HCEC 1CT (cell line): ENCODE data around the gene MVB12B.

Source experiments
- DNase-seq: peaks from one replicate; pipeline ENCODE4 v3.0.0-alpha.2; 2017

The MVB12B gene

DNA sequence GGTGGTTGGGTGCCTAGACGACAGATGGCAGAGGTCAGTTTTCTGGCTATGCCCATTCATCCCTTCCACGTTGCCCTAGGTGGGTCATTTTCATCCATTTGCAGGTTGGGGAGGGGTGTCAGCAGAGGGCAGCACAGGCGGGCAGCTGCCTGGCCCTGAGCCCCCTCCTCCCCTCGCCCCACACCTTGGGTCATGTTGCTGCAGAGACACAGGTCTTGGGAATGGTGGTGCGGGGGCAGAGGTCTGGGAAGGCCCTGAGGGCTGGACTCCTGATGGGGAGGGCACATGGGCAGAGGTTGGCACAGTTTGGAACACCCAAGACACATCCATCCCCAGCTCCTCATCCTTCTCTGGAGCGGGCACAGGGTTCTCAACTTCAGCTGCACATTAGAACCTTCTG is 183.9 kb downstream of the MVB12B start:
- DNase-seq: no peak

DNA sequence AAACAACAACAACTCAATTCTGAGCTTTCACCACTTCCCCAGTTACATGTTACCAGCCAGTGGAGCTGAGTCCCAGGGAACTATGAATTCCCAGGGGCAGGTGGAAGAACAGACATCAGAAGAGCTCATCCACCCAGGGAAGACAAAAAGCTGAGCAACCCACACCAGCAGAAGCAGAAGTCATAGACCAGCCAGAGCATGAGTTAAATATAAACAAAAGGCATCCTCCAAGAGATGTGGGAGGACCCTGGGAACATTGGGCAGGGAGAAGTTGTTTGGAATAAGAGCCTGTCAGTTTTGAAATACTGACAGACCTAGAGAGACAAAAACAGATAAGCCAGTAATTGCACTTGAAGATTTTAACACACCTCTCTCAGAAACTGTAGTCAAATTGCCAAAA is 184.8 kb downstream of the MVB12B start:
- DNase-seq: no peak

DNA sequence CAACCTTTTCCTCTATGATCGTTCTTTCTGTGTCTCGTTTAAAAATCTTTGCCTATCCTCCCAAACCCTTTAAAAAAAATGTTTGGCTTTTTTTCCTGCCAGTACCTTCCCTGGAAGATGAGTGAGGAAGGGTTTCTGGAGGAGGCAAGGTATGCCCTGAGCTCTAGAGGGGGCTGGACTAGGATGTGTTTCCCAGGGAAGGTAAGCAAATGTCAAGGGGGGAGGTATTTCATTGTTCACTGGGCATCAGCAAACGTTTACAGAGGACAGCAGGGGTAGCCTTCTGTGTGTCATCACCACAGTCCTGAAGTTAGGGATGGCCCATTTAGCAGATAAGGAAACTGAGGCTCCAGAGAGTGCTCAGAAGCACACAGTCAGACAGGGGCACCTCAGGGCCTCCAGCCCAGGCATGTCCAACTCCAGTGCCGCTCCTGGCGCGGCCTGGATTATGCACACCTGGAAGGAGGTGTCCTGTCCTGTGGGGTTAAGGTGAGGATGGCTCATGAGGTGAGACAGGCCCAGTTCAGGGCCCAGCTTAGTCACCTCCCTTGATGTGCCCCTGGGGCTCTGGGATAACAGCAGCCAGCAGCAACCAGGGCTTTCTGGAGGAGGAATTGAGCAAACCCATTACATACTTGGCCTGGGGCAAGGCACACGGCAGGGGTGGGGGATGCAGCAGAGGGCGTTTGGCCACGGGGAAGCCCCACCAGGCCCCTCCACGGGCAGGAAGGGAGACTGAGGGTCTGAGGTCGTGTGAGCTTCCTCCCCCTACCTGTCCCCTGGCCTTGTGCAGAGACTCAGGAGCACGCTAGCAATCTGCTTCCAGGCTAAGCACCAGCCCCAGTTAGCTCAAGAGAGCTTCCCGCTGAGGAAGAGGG is 186.8 kb downstream of the MVB12B start:
- no peak for DNase-seq

DNA sequence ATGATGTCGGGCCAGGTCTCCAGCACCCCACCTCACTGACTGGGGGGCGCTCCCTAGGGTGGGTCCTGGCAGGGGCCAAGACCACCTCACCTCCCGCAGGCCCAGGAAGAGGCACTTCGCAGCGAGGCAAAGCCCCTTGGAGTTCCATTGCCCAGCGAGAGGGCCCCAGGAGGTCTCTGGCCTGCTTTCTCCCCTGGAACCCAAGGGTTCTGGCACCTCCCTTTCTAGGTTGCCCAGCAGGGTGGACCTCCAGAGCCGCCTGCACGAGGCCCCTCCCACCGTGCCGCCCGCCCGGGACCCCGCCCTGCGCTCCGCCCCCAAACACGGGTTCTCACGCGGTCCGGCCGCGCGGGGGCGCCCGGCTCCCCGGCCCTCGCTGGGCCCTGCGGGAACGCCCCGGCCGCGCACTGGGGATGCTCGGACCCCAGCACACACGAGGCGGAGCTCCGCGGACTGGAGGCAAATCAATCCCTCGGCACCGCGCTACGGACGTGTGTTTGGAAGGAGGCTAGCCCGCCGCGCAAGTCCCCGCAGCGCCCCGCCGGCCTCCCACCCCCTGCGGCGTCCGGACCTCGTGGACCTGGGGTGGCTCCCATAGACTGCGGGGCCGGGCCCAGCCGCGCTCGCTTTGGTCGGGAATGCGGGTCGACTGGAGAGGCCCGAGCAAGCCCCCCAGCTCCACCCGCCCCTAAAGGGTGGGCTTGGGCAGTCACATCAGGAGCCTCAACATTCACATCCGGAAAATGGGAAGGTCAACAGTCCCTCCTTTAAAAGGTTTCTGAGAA is 187.6 kb downstream of the MVB12B start:
- DNase-seq: peak; percentile 19

- DNase-seq: no peak
Measured at GRCh38 chr9:126515001-126515872, 188.6 kb downstream of the MVB12B start.

DNA sequence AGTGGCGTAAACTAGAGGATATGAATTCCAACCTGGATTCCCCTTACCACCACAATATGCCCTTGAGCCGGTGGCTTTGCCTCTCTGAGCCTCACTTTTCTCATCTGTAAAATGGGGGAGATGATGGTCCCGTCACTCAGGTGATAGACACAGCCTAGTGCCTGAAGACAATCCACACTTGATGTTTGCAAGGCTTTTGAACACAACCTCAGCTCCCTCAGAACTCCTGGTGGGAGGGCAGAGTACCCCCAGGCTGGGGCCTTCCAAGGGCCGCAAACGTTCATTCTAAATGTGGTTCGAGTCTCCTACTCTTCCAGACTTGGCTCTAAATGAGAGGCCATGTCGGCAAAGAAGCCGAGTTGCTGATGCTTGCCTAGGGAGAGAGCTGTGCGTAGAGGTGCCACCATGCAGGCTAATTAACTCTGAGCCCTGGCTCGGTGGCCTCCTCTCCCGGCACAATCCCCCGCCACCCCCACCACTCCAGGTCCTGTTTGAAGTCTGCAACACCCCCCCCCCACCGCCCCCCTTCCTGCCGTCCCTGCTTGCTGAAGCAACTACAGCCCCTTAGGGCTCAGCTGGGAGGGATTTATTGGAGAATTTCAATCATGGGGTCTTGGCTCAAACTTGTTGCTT is 189.4 kb downstream of the MVB12B start:
- DNase-seq: no peak

- no peak for DNase-seq
Measured at GRCh38 chr9:126516561-126516935, 189.9 kb downstream of the MVB12B start.

DNA sequence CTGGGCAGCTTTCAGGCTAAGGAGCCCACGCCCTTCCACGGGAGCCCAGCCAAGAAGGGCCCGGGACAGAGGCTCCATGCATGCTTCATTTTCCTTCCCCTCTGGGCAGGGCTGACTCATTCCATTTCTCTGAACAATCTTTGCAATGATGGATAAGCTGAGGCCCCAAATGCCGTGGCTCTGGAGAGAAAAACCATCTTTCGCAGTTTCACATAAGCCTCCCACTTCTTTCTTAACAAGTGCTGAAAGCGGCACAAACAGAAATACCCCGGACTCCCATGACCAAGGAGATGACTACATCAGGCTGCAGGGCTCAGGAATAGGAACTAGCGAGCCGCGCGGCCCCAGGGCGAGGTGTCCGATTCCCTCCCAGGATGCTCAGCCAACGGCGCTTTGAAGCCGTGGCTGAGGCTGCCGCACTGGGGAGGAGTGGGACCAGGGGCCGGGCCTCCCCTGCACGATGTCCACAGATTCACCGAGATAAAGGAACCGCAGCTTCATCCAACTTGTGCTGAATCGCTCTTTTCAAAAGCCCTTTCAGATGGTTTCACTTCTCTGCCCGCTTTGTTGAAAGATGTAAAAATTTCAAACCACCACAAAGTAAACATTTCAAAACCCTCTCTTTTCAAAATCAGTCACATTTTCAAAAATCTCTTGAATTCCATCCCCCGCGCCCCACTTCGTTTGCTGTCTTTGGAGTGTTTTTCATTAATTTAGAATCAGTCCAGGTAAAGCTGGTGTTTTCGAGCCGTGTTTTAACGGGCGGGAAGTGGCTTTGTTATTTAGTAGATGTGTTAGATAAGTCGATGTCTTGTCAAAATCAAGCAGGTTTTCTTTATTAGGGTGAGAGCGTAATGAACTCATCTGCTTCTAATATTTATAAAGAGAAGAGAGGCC is 190.6 kb downstream of the MVB12B start:
- peak; percentile 34 for DNase-seq

GRCh38 chr9:126517833-126518356 is 191.3 kb downstream of the MVB12B start:
- DNase-seq: no peak

- no peak for DNase-seq
Measured at GRCh38 chr9:126518763-126519162, 192.1 kb downstream of the MVB12B start.

DNA sequence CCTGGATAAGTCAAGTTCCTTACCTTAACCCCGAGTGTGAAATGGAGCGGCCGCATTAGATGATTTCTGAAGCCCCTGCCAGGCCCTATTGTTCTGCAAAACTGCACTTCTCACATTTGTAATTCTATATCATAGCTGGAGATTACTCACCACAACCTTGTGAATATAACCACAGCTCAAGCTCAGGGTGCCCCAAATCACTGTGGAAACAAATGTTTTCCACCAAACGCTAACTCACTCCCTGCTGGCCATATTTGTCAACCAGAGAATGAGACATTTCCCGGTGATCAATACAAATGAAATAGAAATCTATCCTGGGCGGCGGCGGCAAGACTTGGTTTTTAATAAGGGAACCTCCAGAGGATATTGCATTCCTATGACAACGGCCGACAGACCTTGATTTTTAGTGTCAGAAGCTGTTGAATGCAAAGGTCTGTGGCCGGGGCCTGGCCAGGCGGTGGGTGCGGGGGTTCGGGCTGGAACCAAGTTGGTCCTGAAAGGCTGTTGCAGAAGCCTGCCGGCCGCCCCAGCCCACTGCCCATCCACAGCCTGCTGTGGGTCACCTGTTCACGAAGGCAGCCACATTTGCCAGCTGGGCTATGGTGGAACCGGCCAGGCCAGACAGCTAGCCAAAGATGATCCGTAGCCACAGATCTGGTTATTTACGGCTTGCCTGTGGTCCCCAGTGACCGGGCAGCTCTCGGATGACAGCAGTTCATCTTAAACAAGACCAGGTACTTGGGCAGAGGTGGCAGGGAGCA is 193.2 kb downstream of the MVB12B start:
- no peak for DNase-seq

DNA sequence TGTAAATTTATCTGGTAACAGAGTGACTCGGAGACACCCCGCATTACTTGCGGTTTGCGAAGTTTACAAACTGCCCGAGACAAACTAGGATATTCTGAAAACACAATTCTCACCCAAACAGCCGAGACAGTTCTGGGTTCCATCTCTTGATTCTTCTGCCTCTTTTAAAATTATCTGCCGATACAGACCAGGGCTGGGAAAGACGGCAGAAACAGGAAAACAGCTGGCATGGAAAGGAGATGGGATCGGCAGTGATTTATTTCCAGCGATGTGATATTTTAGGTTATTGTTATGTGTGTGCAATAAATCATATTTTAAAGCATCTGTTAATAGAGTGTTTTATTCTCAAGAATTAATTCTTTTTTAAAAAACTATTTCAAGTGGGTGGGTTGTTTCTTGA is 193.8 kb downstream of the MVB12B start:
- DNase-seq: no peak

DNA sequence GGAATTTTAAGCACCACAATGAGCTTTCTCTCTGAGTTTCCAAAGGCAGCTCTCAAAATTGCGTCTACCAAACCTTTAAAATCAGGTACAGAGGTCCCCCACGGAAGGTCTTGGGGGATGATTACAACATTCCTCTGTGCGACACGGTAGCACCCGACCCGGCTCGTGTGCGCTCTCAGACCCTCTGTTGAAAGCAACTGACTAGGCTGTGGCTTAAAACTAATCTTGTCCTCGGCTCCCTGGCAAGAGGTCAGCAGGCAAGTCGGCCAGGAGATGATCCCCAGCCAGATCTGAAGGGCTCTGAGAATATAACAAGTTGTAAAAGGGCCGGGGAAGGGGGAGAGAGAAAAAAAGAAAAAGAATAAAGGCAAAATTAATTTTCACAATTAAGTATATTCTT is 194.5 kb downstream of the MVB12B start:
- no peak for DNase-seq

DNA sequence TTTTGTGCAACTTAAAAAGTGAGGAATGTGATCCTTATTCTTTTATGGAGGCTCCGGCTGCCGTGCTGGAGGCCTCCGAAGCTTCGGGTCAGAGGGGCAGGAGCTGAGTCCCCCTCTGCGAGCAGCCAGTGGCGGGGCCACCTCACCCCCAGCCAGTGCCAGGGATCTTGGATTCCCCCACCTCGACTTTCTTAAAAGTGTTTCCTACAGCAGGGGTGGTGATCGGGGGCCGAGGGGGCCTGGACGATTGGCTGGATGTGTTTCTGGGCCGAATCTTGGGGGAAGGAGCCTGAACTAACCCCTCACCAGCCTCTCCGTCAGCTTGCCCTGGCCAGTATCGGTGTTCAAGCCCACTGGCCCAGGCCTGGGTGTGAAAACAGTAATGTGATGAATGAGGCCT is 194.9 kb downstream of the MVB12B start:
- DNase-seq: no peak

- DNase-seq: no peak
Measured at GRCh38 chr9:126521976-126522590, 195.5 kb downstream of the MVB12B start.

DNA sequence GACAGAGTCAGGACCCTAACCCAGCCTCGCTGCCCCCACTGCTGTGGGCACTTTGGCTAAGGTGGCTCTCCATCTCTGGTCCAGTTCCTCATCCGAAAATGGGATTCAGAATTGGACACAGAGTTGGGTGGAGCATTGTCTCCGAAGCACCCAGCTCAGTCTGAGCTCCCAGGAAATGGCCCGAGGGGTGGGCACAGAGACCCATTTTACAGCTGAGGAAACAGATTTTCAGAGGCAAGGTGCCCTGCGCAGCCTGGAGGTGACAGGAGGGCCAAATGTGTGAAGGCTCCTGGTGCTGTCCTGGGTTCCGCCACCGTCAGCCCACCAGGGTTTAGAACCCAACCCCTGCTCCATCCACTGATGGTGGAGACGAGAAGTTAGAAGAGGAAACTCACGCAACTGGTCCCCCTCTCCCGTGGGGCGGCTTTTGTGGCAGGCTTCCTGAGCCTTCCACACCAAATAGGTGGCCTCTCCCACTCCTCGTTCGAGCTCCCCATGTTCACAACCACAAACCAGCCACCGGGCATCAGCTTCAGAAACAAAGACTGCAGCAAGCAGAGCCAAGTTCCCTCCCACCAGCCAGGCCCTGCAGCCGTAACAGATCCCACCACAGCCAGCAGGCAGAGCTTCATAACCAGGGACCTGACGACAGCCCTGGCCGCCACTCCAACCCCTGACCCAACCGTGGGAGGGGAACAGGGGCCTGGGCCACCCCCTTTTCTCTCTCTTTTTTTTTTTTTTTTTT is 196.2 kb downstream of the MVB12B start:
- no peak for DNase-seq

GRCh38 chr9:126523611-126524111 is 197.0 kb downstream of the MVB12B start:
- DNase-seq: no peak

GRCh38 chr9:126524353-126525077 is 197.9 kb downstream of the MVB12B start:
- DNase-seq: no peak
